Prostate gland (tissue), 2 donors: ENCODE data around the gene PYROXD2. TPM values are rescaled to one million over a fixed set of nuclear protein-coding genes. Genes with fewer than 3 reads are reported as not detected.

ENCODE experiments used
- DNase-seq: peaks from one replicate; pipeline ENCODE4 v3.0.0-alpha.2; 2019; ENCODE audit warnings: low spot score
- H3K27ac ChIP-seq, 2 donors: fragments of 200-600 bp; sonication (generic); 2 replicates each; pipeline ENCODE4 v1.5.1; 2017 to 2019
- H3K27me3 ChIP-seq: fragments of 200-600 bp; sonication (generic); replicated peaks from 2 replicates; pipeline ENCODE4 v1.5.1; 2019; ENCODE audit not compliant: insufficient read depth
- H3K36me3 ChIP-seq, 2 donors: fragments of 200-600 bp; sonication (generic); 1 replicate in 1 of 2; 2 replicates in 1 of 2; pipeline versions ENCODE4 v1.5.1 to v1.8.1; 2017 to 2019
- H3K4me1 ChIP-seq: fragments of 200-600 bp; sonication (generic); replicated peaks from 2 replicates; pipeline ENCODE4 v1.5.1; 2019
- H3K4me3 ChIP-seq, 2 donors: fragments of 200-600 bp; sonication (generic); 2 replicates each; pipeline ENCODE4 v1.5.1; 2017 to 2019
- H3K9me3 ChIP-seq: fragments of 200-600 bp; sonication (generic); 2 replicates; pipeline ENCODE4 v1.5.1; 2017
- POLR2A ChIP-seq: fragments of 450-650 bp; IDR thresholded peaks from one replicate; pipeline ENCODE4 v1.6.1; 2016; ENCODE audit warnings: antibody characterized with exemption, mild to moderate bottlenecking
- POLR2AphosphoS5 ChIP-seq: sonication (generic); formaldehyde crosslinking; IDR thresholded peaks from one replicate; pipeline ENCODE4 v1.6.1; 2017; ENCODE audit warnings: antibody characterized with exemption
- WGBS: methylation state at CpG from one replicate; pipeline ENCODE4 v1.1.5; 2018; 5-methylcytosine and 5-hydroxymethylcytosine counted together
- intact Hi-C: fragments of 100-400 bp; cut with DNase I; formaldehyde crosslinking; loops from one replicate; pipeline ENCODE4 v1.14.2; 2022
- total RNA-seq, 2 donors: library from RNA; depleted of rRNA; stranded (reverse); fragments of >200 nt; gene quantifications; one replicate each; pipeline ENCODE4 v1.1.0, GENCODE V29; 2016
- TF ChIP-seq, protein P1 (sequence below), 4 experiments: fragments of 200-600 bp in 2 of 4; fragments of 450-650 bp in 2 of 4; sonication (generic) in 2 of 4; IDR thresholded peaks; 1 replicate in 3 of 4; 2 replicates in 1 of 4; pipeline ENCODE4 v1.5.1; 2016 to 2019; ENCODE audit warnings: antibody characterized with exemption in 4 of 4, mild to moderate bottlenecking in 2 of 4, moderate library complexity in 2 of 4

Gene PYROXD2
- total RNA-seq, 2 donors from 2014 or later, result 15.0 to 21.6 TPM

DNA sequence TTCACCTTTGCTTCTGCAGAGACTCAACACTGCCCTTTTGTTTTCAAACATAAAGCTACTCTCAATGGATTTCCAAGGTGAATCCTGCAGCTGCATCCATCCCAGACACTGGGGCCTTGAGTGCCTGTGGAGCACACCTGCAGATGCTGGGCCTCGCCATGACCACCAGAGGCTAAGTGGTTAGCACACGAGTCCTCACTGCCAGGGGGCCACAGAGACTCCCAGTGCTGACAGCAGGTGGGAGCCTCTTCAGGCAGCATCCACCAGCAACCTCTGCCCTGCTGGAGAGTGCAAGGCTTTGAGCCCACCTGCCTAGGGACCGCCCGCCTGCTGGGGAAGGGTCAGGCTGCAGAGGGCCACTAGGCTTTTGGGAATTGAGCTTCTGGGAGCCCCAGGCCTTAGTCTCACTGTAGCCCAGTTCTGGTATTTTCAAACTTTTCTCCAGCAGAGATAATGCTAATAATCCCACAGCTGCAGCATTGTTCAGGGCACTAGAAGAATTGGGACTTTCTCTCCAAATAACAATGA is 41.1 kb upstream of the PYROXD2 start:
- 88% methylated on average over 4 of the region's 4 CpGs for WGBS
- no peak for DNase-seq
- H3K4me3 ChIP-seq, result no peak overlapping the region
- no peaks in the 10 kb centered on the region for H3K4me1 ChIP-seq
- H3K27ac ChIP-seq, result no peak overlapping the region
- TF ChIP-seq POLR2AphosphoS5, result no peak
- TF ChIP-seq POLR2A, result no peak
- TF ChIP-seq, protein P1, sequence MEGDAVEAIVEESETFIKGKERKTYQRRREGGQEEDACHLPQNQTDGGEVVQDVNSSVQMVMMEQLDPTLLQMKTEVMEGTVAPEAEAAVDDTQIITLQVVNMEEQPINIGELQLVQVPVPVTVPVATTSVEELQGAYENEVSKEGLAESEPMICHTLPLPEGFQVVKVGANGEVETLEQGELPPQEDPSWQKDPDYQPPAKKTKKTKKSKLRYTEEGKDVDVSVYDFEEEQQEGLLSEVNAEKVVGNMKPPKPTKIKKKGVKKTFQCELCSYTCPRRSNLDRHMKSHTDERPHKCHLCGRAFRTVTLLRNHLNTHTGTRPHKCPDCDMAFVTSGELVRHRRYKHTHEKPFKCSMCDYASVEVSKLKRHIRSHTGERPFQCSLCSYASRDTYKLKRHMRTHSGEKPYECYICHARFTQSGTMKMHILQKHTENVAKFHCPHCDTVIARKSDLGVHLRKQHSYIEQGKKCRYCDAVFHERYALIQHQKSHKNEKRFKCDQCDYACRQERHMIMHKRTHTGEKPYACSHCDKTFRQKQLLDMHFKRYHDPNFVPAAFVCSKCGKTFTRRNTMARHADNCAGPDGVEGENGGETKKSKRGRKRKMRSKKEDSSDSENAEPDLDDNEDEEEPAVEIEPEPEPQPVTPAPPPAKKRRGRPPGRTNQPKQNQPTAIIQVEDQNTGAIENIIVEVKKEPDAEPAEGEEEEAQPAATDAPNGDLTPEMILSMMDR (IDR thresholded peaks at IDR 0.05), result no peak
- no peaks in the 10 kb centered on the region for H3K9me3 ChIP-seq
- intact Hi-C loops, result no loop called here
- H3K36me3 ChIP-seq, result no peaks in the 10 kb centered on the region
- H3K27me3 ChIP-seq, result no peaks in the 10 kb centered on the region

DNA sequence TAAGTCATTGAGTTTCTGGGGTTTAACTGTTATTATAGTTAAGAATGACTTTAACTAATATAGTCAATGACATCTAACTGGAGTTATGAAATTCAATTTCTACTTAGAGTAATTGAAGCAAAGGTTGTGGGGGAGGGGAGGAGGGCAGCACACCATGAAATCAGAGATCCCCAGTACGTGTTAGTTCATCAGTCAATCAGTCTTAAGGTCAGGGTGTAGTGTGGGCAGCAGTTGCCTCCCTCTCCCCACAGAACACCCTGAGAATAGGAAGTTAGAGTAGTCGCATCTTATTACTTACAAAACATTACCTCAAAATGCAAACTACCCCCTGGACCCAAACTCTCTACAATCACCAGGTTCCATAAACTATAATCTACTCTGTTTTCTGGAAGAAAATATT is 38.7 kb upstream of the PYROXD2 start:
- no peak for DNase-seq
- intact Hi-C loops, result no loop called here

DNA sequence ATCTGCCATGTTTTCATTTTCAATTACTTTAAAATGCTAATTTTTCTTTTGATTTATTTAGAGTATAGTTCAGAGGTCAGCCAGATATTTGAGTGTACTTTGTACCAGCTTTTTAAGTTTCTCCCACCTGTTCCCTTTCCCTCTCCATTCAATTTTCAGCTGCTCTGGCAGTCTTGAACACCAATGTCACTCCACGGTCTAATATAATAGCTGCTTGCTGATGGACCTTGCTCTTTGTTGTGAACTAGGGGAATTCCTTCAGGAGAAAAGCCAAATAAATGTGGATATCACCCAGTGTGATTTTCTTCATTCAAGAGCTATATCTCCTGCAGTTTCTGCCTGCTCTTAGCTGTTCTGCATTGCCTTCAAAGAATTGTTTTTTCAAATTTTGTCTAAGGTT is 35.6 kb upstream of the PYROXD2 start:
- Histone ChIP-seq H3K4me1 (no peaks in the 10 kb centered on the region), H3K9me3 (no peaks in the 10 kb centered on the region), H3K36me3 (no peaks in the 10 kb centered on the region), H3K4me3 (no peak overlapping the region), H3K27me3 (no peaks in the 10 kb centered on the region), H3K27ac (no peak overlapping the region)
- TF ChIP-seq POLR2AphosphoS5, result no peak
- TF ChIP-seq, protein P1 (IDR thresholded peaks at IDR 0.05), result no peak
- no peak for TF ChIP-seq POLR2A
- DNase-seq, result no peak
- 53% methylated on average over 1 of the region's 1 CpG for WGBS
- intact Hi-C loops, result no loop called here

More for the DNA sequence above, 38.7 kb upstream of the PYROXD2 start:
- no peaks in the 10 kb centered on the region for H3K9me3 ChIP-seq
- WGBS, result 85% methylated on average over 2 of the region's 2 CpGs
- H3K27ac ChIP-seq, result no peak overlapping the region
- TF ChIP-seq POLR2A (no peak), POLR2AphosphoS5 (no peak)
- TF ChIP-seq, protein P1 (IDR thresholded peaks at IDR 0.05), result no peak
- no peaks in the 10 kb centered on the region for H3K36me3 ChIP-seq
- H3K4me1 ChIP-seq, result no peaks in the 10 kb centered on the region
- no peak overlapping the region for H3K4me3 ChIP-seq
- H3K27me3 ChIP-seq, result no peaks in the 10 kb centered on the region

GRCh38 chr10:98449287-98449686 is 34.3 kb upstream of the PYROXD2 start:
- Histone ChIP-seq H3K36me3 (no peaks in the 10 kb centered on the region), H3K4me1 (no peaks in the 10 kb centered on the region), H3K27ac (no peak overlapping the region), H3K27me3 (no peaks in the 10 kb centered on the region), H3K9me3 (no peaks in the 10 kb centered on the region), H3K4me3 (no peak overlapping the region)
- no peak for DNase-seq
- TF ChIP-seq POLR2A, result no peak
- no peak for TF ChIP-seq POLR2AphosphoS5
- TF ChIP-seq, protein P1 (IDR thresholded peaks at IDR 0.05), result no peak
- intact Hi-C loops, result no loop called here

DNA sequence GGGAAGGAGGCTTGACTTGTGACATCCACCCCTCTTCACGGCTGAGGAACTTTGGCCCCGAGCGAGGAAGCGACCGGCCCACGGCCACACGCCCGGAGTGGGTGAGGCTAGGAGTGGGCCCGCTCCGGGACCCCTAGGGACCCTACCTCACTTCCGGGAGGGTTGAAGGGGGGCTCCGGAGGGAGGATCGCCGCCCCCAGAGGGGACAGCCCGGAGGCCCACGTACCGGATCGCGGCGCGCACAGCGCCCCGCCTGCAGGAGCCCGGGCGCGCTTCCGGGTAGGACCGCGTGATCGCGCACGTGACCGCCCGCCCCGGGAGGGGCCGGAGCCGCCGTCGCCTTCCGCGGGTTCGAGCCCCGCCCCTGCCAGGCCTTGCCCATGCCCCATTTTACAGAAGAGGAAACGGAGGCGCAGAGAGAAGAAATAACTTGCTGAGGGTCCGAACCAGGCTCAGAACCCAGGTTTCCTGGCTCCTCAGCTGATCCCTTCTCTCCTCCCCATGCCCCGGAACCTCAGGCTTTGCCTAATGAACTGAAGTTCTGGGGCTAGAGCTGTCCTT is 31.8 kb upstream of the PYROXD2 start, which contains the start of gene HPS1:
TSS of gene HPS1 (minus strand) at position 275 of the 561 bp plus-strand sequence. CDS start 3,695 bp downstream, outside the sequence.
- intact Hi-C loops, result no loop called here
- DNase-seq, result peak; percentile 67
- Histone ChIP-seq H3K27ac (peak within 1 kb of the TSS; percentile 81 to 85), H3K4me1 (no peaks in the 10 kb centered on the region), H3K9me3 (no peaks in the 10 kb centered on the region), H3K27me3 (no peaks in the 10 kb centered on the region), H3K4me3 (peak within 1 kb of the TSS; percentile 61 to 74), H3K36me3 (no peaks in the 10 kb centered on the region)
- peak; percentile 90 for TF ChIP-seq POLR2A
- TF ChIP-seq, protein P1 (IDR thresholded peaks at IDR 0.05), result peak in 2 of 4 experiments; percentile 27 to 38
- TF ChIP-seq POLR2AphosphoS5, result peak; percentile 67
- WGBS, result 2% methylated on average over 47 of the region's 47 CpGs
